ENCODE results near the gene GDF2. TPM values are rescaled to one million over a fixed set of nuclear protein-coding genes. Genes with fewer than 3 reads are reported as not detected.

GDF2 gene
- total RNA-seq, 1 experiment from 2014 or later, result not detected

DNA sequence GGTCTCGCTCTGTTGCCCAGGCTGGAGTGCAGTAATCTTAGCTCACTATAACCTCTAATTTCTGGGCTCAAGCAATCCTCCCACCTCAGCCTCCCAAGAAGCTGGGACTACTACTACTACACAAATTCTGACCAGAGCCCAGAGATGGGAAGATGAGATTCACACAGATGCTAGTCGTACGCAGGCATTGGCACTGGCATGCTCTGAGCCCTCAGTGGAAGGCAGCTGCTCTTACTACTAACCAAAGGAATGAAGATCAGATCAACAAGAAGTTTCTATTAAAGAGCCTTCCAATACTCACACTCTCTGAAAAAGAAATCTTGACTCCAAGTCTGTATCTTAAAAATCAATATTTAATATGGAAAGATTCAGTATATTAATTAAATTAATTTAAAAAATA lies 10.7 kb downstream of the GDF2 start:
- no peak overlapping the region for H2AFZ ChIP-seq (ENCODE audit: low read length)
- no peak overlapping the region for H4K8ac ChIP-seq (replicated peaks; ENCODE audit: insufficient read length, low read depth, low read length)
- Mint-ChIP-seq H3K4me1 (peaks cover 2 to 3% of the 10 kb centered on the region in 2 experiments; a peak in 1 of 4 replicates), H3K27ac (no peak overlapping the region), H3K27me3 (ENCODE audit: low read depth) (no peaks in the 10 kb centered on the region), H3K4me3 (no peak overlapping the region), H3K9me3 (peaks cover 0 to 2% of the 10 kb centered on the region in 2 experiments; a peak in 2 of 5 replicates), H3K36me3 (ENCODE audit: insufficient read depth in 1 of 3, low read depth in 3 of 3) (no peaks in the 10 kb centered on the region)
- no CpG with 5 or more reads among the region's 3 CpGs for WGBS (ENCODE audit: extremely low coverage, insufficient read length, low lambda C conversion rate)
- no peak overlapping the region for H2AK5ac ChIP-seq (ENCODE audit: insufficient read length, low read length)
- no peak overlapping the region for H3K56ac ChIP-seq (ENCODE audit: insufficient read length, low read depth, low read length)
- H3K4ac ChIP-seq (ENCODE audit: low read depth, low read length), result no peak overlapping the region
- H4K20me1 ChIP-seq (ENCODE audit: control insufficient read depth, insufficient read depth, insufficient read length), result no peaks in the 10 kb centered on the region
- no peak overlapping the region for H3K14ac ChIP-seq (ENCODE audit: insufficient read depth, low read length)
- H3K4me1 ChIP-seq (ENCODE audit: insufficient read depth, low read length), result no peaks in the 10 kb centered on the region
- no peak overlapping the region for H2BK120ac ChIP-seq (ENCODE audit: low read depth, low read length, poor library complexity, severe bottlenecking)
- no peaks in the 10 kb centered on the region for H3K79me1 ChIP-seq (ENCODE audit: insufficient read depth, low read depth, low read length, poor library complexity, severe bottlenecking)
- no peak overlapping the region for H2BK20ac ChIP-seq (ENCODE audit: low read depth, low read length, poor library complexity, severe bottlenecking)
- no peak overlapping the region for H3K9ac ChIP-seq (ENCODE audit: extremely low read depth, insufficient read length, low read length)
- H3K4me2 ChIP-seq (ENCODE audit: insufficient read depth, insufficient read length, low read length), result no peak overlapping the region
- H4K5ac ChIP-seq (ENCODE audit: insufficient read length, low read depth, low read length), result no peak overlapping the region
- no peak overlapping the region for H4K91ac ChIP-seq (ENCODE audit: insufficient read length, low read depth, low read length)
- no peak overlapping the region for H3T11ph ChIP-seq (ENCODE audit: low read length)
- H3K18ac ChIP-seq (ENCODE audit: insufficient read length, low read depth, low read length), result no peak overlapping the region
- no peak overlapping the region for H3K23ac ChIP-seq (ENCODE audit: insufficient read length, low read depth, low read length)
- no peak overlapping the region for H3K27ac ChIP-seq (ENCODE audit: insufficient read length, low read depth, low read length)
- no peak overlapping the region for H2BK12ac ChIP-seq (ENCODE audit: insufficient read length, low read depth, low read length)
- no peak for DNase-seq
- H2BK15ac ChIP-seq (ENCODE audit: low read depth, low read length), result no peak overlapping the region
- H3K79me2 ChIP-seq (ENCODE audit: insufficient read depth, low read length), result no peaks in the 10 kb centered on the region
- H3K27me3 ChIP-seq (ENCODE audit: insufficient read depth, low read length), result no peaks in the 10 kb centered on the region
- H3K9me3 ChIP-seq (ENCODE audit: control insufficient read depth, low read depth, low read length), result no peaks in the 10 kb centered on the region
- H3K23me2 ChIP-seq (ENCODE audit: insufficient read length, low read depth, low read length, poor library complexity, severe bottlenecking), result no peaks in the 10 kb centered on the region
- H2BK5ac ChIP-seq (ENCODE audit: insufficient read length, low read length), result no peak overlapping the region
- TF ChIP-seq, protein P1, sequence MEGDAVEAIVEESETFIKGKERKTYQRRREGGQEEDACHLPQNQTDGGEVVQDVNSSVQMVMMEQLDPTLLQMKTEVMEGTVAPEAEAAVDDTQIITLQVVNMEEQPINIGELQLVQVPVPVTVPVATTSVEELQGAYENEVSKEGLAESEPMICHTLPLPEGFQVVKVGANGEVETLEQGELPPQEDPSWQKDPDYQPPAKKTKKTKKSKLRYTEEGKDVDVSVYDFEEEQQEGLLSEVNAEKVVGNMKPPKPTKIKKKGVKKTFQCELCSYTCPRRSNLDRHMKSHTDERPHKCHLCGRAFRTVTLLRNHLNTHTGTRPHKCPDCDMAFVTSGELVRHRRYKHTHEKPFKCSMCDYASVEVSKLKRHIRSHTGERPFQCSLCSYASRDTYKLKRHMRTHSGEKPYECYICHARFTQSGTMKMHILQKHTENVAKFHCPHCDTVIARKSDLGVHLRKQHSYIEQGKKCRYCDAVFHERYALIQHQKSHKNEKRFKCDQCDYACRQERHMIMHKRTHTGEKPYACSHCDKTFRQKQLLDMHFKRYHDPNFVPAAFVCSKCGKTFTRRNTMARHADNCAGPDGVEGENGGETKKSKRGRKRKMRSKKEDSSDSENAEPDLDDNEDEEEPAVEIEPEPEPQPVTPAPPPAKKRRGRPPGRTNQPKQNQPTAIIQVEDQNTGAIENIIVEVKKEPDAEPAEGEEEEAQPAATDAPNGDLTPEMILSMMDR (conservative IDR thresholded peaks at IDR 0.05), result no peak
